NCI-H446 (cell line): ENCODE results near the gene DPEP3.
"Not testable (repeated sequence)": the region's sequence is repeated elsewhere in the genome, so short reads cannot be mapped to it uniquely, and the experiment has no call there.

Experiments
- DNase-seq, 2 experiments: peaks; one replicate each; lab custom pipeline; 2025; lab: John Stamatoyannopoulos, UW

The DPEP3 gene

DNA sequence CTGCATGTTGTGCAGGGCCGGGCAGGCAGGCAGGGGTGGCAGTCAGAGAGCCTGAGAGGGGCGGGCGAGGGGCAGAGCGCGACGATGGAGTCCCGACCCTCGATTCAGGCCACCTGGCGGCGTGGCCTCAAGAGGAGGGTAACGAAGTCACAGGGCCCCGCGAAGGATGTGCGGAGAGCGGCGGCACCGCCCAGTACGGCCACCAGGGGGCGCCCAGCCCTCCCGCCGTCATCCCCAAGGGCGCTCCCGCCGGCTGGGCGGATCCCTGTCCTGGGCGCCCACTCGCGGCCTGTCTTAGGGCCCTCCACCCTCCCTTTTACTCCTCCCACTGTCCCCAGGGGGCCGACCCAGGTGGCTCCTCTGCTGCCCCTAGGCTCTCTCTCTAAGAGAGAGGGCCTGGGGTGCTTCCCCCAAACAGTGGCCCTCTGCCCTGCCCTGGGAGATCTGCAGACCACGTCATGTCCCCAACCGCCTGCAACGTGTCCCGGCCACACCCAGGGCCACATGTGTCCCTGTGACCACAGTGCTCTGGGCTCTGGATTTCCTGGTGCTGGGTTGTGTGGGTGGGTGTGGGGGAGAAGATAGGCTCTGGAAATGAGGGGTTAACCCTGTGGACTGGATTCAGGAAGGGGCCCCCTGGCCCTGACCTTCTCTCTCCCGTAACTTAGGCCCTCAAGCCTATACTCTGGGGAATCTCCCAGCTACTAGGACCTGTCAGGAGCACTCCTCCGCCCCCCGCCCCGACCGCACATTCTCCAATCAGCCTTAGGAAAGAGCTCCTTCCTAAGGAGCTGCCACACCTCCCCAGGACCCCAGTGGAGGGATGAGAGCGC is 13.1 kb upstream of the DPEP3 start:
- peak in 1 of 2 experiments; percentile 55 for DNase-seq

DNA sequence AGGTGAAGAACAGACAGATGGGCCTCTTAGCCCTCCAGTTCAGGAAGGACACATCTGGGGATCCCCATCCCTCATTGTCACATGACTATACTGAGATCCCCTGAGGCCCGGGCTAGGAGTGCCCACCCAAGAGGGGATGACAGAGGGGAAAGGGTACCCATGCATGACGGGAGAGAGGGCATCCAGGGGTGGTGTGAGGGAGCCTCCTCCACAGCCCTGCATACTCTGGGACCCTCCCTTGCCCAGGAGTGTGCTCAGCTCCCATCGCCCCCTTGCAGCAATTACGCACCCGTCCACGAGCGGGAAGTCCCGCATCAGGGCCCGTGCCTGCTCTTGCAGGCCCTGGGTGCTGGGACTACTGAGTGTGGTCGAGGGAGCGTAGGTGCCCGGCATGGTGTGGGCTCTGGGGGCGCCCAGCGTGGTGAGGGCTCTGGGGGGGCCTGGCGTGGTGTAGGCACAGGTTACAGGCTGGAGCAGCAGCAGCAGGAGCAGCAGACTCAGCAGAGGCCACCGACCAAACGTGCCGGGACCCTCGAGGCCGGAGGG is 12.4 kb upstream of the DPEP3 start:
- DNase-seq, result no peak

DNA sequence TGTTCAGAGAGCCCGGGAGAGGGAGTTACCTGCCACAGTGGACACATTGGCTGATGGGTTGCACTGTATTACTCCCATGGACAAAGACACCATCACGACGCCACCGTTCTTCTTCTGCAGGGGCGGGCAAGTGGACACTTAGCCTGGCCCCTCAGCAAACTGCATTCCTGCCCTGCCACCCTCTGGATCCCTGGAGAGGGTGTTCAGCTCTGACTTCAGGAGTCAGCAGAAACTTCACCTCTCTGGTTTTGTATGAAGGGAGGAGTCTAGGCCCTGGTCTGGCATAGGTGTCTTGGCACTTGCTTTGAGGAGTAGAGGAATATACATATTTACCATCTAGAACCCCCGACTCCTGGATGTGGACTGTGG is 9.7 kb upstream of the DPEP3 start:
- DNase-seq, result no peak

DNA sequence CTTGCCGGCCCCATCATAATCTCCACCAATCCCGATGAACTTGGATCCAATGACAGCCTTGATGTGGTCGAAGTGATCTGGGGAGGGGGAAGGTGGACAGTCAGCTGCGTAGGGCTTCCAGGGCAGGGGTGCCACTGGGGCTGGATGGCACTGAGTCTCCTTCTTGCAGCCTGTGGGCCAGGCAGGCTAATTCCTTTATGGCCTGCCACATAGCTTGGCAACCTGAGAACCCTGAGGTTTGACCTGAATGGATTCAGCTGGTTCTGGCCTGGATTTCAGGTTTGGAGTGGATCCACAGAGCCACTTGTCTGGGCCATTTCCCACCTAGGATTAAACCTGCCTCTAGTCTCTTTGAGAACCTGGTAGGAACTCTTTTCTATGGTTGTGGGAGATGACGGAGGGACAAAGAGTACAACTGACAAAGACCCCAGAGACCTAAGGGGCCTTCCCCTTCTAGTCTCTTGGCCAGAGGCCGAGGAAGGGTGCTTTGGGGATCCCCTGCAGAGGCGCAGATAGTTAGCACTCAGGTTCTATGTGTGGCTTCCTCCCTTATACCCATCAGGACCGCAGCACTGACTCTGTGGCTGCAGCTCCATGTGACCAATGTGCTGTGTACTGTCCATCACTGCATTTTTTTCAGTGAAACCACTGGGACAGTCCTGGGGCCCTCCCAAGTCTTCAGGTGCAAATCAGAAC is 9.2 kb upstream of the DPEP3 start:
- DNase-seq, result no peak

DNA sequence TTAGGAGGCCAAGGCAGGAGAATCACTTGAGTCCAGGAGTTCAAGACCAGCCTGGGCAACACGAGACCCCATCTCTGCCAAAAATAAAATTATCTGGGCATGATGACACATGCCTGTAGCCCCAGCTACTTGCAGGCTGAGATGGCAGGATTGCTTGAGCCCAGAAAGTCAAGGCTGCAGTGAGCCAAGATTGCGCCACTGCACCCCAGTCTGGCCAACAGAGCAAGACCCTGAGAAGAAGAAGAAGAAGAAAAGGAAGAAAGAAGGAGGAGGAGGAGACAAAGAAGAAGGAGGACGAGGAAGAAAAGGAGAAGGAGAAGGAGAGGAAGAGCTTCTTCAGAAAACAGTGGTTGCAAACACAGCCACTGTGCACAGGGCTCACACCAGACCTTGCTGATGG is 8.4 kb upstream of the DPEP3 start:
- DNase-seq, result no peak

DNA sequence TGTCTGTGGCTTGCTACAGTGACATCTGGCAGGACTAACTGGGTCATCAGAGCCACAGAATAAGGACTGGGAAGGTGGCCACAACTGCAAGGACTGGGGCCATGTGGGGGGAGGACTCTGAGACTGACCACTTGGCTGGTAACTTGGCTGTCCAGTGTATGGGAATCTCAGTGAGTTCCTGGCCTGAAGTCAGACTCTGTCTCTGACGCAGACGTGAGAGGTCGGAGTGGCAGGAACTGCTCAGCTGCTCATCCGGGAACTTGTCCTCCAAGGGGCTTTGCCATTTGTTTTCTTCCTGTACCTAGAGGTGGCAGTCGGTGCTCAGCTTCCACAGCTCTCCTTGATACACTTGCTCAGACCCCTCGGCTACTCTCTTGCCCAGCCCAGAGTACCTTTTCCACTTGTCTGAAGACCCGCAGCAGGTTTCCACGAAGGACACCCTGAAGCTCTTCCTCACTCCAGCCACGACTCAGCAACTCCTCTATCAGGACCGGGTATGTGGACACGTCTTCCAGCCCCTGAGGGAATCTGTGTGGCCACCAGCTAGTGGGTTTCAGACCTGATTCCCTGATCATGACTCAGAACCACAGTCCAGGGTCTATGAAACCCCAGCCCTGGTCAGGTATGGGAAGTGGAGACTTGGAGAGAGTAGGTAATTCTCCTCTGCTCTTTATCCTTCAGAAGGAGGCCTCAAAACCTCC is 7.3 kb upstream of the DPEP3 start:
- DNase-seq, result no peak

DNA sequence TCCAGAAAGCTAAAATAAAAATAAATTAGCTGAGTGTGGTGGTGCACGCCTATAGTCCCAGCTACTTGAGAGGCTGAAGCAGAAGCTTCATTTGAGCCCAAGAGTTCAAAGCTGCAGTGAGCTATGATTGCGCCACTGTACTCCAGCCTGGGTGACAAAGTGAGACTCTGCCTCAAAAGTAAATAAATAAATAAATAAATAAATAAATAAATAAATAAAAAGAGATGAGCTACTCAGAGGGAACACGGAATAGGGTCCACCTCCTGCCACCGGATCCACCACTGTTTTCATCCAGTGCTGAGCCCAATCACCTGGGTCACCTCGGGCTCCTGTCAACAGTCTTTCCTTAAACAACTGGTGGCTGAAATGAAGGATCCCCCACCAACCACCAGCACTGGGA is 6.7 kb upstream of the DPEP3 start:
- no peak for DNase-seq

DNA sequence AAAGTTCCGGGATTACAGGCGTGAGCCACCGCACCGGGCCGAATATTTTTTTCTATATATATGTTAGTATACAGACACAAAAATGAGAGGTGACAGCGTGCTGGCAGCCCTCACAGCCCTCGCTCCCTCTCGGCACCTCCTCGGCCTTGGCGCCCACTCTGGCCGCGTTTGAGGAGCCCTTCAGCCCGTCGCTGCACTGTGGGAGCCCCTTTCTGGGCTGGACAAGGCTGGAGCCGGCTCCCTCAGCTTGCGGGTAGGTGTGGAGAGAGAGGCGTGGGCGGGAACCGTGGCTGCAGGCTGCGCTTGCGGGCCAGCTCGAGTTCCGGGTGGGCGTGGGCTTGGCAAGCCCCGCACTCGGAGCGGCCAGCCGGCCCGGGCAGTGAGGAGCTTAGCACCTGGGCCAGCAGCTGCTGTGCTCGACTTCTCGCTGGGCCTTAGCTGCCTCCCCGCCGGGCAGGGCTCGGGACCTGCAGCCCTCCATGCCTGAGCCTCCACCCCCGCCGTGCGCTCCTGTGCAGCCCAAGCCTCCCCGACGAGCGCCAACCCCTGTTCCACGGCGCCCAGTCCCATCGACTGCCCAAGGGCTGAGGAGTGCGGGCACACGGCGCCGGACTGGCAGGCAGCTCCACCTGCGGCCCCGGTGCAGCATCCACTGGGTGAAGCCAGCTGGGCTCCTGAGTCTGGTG is 1.9 kb upstream of the DPEP3 start:
- DNase-seq, result no peak

DNA sequence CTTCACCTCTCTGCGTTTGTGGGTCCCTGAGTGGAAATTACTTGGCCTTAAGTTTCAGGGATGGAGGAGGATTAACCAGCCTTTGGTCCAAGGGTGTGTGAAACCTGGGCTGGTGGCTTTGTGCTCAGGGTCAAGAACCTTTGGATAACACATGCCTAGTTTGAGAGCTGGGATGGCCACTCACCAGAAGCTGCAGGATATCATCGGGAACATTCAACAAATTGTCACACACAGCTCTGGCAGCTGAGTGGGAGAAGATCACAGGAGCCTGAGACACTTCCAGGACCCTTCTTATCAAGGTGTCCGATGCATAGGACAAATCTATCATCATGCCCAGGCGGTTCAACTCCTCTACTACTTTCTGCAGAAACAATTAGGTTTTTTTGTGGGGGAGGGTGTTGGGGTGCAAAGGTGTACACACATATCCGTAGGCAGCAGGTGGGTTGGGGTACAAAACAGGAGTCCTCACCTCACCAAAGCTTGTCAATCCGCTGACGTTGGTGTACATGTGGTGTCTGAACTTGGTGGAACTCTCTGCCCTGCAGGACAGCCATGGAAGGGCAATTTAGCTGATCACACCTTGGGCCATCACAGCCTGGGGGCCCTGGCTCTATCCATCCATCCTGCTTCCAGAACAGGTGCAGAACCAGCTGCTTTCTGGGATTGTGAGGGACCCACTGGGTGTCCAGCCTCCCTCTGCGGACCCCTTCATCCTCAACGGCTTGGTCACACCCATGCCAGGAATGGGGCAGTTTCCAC is 2.7 kb downstream of the DPEP3 start:
- DNase-seq, result no peak

DNA sequence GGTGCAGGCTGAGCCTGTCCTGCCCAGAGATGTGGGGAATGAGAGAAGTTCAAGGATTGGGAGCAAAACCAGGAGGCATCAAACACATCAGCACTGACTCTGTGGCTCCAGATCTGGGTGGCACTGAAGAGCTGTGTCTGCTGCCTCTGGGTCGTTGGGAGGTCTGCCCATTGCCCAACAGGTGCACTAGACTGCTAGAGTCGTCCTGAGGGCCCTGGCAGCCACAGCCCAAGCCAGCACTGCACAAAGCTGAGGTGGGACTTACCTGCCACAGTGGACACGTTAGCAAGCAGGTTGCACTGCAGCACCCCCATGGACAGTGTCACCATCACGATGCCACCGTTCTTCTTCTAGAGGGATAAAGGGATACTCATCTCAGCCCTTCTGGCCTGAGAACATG is 3.3 kb downstream of the DPEP3 start:
- no peak for DNase-seq

DNA sequence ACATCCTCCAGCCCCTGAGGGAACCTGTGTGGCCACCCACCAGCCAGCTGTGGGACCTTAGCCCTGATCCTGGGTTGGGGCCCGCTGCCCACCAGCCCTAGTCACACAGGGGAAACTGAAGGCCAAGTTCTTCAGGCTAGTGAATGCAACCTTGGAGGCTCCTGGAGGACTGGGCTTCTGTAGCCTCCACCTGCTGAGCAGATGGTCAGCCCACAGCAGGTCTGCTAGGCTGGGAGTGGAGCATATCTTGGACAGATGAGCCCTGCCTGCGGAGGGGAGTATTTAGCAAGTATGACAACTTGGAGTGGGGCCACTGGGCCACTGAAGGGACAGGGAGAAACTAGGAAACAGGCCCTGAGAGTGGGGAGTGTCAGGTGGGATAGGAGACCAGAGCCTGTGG is 4.1 kb downstream of the DPEP3 start:
- no peak for DNase-seq

DNA sequence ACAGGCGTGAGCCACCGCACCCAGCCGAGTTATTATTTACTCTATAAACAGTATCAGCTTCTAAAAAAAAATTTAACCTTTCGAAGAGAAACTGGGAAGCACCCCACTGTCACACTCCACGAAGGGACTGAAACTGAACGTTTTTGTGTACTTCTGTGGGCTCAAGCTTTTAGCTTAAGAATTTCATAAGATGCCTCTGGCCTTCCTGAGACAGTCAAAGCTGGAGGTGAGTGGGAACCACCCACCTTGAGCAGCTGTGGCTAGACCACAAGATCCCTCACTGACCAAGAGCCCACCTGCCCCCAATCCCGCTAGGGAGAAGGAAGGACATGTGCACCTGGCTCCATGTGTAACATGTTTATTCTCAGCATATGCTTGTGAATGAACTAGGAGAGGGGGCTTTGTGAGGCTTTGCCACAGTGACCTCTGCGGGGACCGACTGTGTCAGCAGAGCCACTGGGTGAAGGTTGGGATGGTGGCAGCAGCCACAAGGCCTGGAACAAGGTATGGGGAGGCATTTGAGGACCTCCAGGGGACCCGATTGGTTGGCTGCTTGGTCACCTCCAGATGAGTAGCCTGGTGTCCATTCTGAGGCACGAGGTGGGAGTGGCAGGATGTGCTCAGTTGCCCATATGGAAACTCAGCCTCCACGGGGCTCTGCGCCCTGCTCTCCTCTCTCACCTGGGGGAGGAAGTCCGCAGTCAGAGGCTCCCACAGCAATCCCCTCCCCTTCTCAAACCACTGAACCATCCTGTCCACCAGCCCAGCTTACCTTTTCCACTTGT is 4.8 kb downstream of the DPEP3 start:
- no peak for DNase-seq

DNA sequence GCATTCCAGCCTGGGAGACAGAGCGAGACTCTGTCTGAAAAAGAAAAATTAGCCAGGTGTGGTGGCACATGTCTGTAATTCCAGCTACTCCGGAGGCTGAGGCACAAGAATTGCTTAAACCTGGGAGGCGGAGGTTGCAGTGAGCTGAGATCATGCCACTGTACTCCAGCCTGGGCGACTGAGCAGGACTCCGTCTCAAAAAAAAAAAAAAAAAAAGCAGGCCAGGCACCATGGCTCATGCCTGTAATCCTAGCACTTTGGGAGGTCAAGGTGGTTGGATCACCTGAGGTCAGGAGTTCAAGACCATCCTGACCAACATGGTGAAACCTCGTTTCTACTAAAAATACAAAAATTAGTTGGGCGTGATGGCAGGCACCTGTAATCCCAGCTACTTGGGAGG is 8.0 kb downstream of the DPEP3 start:
- DNase-seq, result not testable (repeated sequence)

DNA sequence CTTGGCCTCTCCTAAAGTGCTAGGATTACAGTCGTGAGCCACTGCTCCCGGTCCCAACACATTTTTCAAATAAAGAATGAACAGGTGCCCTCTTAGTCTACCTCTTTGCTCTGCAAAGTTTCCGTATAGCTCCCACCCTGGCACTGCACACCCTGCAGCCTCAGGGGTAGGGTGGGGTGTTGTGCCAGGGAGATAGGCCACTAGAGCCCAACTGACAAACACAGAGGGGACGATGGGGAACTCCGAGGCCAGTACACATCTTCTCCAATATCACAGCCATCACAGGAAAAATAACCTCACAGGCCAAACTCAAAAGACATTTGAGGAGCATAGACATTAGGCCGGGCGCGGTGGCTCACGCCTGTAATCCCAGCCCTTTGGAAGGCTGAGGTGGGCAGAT is 9.2 kb downstream of the DPEP3 start:
- no peak for DNase-seq

DNA sequence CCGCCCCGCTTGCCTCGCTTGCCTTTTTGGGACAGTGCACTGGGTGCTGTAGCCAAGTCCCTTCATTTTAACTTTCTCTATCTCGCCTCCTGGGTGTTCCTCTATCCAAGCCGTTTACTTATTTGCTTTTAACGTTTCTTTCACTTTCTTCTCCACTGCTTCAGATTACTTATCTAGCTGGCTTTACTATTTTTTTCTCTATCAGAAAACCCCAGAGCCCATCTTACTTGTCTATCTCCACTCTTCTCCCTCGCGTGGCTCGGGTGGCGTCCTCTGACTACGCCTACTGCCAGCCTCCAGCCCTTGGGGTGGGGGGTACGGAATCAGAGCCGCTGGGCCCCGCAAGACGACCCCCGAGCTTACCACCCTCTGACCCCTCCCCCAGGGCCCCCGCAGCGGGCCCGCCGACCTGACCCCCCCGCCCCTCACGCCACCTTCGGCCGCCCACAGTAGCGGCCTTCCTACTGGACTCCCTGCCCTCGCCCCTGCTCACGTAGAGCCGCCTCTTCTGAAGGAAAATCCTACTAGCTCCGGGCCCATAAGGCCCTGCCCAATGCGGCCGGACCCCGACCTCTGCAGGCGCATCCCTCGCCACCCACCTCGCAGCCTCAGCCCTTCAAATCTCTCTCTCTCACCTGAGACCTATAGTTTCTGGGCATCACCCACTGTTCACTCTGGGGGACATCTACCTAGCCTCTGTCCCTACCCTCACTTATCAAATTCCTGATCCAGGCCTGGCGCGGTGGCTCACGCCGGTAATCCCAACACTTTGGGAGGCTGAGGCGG is 10.9 kb downstream of the DPEP3 start:
- DNase-seq, result no peak

DNA sequence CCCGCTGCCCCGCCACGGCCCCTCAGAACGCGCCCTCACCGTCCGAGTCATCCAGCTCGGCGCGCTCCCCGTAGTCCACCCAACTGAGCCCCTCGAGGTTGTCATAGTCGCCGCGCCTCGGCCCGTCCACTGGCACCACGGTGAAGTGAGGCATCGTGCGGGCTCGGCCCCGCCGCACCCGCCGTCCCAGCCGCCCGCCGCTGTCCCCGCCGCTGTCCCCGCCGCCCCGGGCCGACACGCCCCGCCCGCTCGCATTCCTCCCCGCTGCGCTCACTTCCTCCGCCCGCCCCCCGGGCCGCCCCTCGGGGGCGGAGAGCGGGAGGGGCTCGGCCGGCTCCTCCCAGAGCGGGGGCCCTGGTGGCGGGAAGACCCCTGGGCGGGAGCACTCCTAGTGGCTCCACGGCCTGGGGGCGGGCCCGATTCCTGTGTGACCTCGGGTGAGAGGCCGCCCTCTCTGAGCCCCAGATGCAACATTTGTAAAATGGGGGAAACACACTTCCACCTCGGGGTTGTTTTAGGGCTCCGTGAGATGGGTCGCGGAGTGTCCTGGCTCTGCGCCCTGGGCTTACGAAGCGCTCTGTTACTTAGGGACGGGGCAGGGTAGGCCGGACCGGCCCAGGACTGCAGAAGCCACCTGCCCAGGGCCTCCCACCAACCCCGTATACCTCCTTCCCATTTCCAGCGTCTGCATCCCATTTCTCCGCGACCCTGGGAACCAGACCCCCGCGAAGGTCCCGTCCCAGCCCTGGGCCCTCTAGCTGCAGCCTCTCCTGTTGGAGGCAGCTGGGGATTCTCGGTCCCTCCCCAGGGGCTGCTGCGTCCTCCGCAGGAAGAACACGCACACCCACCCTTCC is 11.7 kb downstream of the DPEP3 start, which contains the start of gene SLC12A4:
Gene SLC12A4 (minus strand): TSS at position 238 of the 854 bp plus-strand sequence. CDS start 84 bp downstream, at position 154.
- no peak for DNase-seq

DNA sequence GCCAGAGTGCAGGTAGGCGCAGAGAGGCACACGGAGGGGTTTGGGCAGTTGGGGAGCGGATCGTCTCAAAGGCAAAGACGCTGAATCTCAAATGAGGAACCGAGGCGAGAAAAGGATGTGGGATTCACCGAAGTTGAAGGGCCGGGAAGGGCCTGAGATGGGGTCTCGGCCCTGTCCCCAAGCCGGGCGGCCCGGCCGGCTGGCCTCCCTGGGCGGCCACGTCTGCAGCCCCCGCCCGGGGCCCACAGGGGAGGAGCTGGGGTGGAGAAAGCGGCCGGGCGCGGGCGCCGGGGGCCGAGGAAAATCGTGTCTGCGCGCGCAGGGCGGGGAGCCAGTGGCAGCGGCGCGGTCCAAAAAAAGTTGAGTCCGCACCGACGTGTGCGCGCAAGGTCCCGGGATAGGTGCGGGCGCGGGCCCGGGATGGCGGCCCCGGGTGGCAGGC is 12.3 kb downstream of the DPEP3 start:
- no peak for DNase-seq

DNA sequence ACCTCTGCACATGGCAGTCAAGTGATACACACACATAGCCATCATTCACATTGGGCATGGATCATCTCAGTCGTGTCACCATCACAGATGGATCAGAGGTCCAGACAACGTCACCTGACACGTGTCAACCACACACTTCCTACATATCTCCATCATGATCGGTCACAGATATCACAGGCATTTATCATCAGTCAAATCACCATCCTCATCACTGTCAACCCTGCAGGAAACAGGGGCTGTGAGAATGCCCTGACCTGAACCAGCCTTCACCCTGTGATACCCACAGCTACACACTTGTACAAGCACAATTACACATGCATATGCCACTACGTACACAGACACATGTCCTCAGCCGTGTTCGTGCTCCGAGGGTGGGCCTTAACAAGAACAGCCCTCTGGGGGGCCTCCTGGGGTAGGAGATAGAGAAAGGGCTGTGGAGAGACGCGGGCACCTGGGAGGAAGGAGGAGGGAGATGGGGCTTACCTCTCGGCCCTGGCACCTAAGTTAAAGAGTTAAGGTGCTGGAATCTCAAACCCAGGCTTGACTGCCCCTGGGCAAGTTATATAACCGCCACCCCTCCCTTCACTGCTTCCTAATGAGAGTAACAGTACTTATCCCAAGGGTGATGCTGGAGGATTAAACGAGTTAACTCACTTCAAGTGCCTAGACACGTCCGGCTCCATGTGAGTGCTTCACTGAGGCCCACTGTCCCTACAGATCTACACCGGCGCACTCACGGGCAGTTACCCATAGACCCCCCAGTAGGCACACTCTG is 12.9 kb downstream of the DPEP3 start:
- DNase-seq, result no peak
